Inflammatory macrophage treated with lipopolysaccharide for 4 hours (primary cell): ENCODE measurements around the gene MECR.

Experiments used
- DNase-seq: peaks from one replicate; pipeline ENCODE4 v3.0.0-alpha.2; 2020

Gene MECR

GRCh38 chr1:29230553-29231378 lies at the start of gene MECR:
Gene MECR, minus strand, starts transcription at chr1:29230934. Its CDS starts 28 bp downstream, at chr1:29230906.
- DNase-seq: peak; percentile 91

GRCh38 chr1:29279951-29280391 lies 49.2 kb upstream of the MECR start:
- DNase-seq: no peak

- DNase-seq: no peak
These were observed 48.7 kb upstream of the MECR start for GRCh38 chr1:29279406-29279805.

- DNase-seq: no peak
These were observed 47.4 kb upstream of the MECR start for GRCh38 chr1:29278124-29278523.

- no peak for DNase-seq
These were observed 44.7 kb upstream of the MECR start for GRCh38 chr1:29275435-29275834.

DNA sequence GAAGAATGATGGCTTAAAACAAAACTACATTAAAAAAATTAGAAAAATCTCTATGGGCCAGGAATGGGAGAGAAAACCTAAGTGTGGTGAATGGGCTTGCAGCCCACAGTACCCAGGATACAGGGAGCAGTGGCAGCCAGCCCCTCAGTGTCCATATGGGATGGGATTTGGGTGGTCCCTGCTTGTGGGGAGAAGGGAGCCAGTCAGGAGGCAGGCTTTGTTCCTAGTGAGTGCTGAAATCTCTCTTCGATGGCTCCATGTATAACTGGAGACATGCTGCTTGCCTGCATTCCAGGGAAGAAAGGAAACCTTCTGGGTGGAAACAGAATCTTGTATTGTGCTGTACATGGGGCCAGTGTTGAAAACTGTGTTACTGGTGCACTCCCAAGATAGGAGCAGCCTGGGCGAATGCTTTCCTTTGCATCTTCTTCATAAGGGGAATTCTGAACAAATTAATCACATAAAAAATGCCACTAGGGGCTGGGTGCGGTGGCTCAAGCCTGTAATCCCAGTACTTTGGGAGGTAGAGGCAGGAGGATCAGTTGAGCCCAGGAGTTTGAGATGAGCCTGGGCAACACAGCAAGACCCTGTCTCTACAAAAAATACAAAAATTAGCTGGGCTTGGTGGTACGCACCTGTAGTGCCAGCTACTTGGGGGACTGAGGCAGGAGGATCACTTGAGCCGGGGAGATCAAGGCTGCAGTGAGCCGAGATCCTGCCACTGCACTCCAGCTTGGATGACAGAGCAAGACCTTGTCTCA lies 41.6 kb upstream of the MECR start:
- no peak for DNase-seq

DNA sequence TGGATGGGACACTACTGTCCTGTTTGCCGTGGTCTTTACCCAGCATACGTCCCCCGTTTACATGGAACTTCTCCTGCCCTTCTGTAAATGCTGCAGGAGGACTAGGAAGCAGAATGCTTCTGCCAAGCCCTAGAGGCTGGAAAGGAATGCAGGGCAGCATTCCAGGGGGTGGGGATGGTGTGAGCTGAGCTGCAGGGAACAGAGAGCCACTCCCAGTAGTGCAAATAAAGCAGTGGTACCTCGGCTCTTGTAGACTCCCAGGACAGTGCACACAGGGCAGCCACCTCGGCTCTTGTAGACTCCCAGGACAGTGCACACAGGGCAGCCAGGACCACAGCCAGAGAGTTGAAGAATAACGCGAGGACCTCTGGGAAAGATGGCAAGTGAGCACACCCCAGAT lies 41.0 kb upstream of the MECR start:
- DNase-seq: no peak

DNA sequence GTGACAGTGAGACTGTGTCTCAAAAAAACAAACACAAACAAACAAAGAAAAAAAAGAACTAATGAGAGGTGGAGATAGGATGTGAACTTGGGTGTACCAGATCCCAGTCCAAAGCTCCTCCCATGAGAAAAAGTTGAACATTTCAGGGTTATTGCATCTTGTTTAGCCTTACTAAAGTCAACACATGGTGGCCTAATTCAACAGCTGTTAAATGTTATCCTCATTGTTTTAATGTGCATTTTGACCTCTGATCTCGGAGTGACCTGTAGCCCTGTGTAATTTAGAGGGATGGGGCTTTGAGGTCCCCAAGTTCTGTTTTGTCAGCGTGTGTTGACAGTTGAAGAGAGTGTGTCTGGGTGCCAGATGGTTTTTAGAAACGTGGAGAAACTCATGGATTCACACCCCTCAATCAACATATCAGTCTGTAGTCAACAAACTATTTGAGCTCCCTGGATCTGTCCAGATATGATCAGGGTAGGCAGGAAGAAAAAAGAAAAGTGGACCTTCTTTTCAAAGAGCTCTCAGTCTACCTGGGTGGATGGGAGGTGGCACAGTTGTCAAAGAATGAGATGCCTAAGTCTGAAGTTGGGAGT lies 40.3 kb upstream of the MECR start:
- DNase-seq: no peak

DNA sequence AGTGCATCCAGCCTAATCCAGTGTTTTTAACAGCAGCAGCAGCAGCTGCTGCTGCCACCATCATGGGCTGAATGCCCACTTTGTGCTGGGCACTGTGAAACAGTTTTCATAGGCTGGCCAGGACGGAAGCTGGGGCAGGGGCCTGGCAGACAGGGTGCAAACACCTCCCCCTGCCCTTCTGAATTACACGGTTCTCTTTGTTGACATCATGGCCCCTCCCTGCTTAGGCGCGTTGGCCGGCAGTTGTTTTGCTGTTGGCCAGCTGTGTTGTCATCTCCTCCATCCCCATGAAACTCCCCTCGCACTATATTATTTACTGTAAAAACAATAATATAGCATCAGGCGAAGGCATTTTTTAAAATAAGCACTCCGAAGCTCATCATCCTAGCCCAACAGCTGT lies 38.6 kb upstream of the MECR start:
- DNase-seq: no peak

GRCh38 chr1:29267321-29268070 lies 36.8 kb upstream of the MECR start:
- DNase-seq: no peak

DNA sequence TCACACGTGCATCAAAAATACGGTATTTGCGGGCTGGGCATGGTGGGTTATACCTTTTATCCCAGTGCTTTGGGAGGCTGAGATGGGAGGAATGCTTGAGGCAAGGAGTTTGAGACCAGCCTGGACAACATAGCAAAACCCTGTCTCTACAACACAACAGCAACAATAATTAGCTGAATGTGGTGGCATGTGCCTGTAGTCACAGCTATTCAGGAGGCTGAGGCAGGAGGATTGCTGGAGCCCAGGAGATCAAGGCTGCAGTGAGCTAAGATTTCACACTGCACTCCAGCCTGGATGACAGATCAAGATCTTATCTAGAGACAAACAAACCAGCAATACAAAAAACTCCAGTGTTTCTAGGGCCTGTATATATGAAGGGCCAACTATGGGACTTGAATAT lies 36.2 kb upstream of the MECR start:
- DNase-seq: no peak

- DNase-seq: no peak
These were observed 34.1 kb upstream of the MECR start for GRCh38 chr1:29264773-29265389.

- no peak for DNase-seq
These were observed 29.8 kb upstream of the MECR start for GRCh38 chr1:29260531-29260930.

DNA sequence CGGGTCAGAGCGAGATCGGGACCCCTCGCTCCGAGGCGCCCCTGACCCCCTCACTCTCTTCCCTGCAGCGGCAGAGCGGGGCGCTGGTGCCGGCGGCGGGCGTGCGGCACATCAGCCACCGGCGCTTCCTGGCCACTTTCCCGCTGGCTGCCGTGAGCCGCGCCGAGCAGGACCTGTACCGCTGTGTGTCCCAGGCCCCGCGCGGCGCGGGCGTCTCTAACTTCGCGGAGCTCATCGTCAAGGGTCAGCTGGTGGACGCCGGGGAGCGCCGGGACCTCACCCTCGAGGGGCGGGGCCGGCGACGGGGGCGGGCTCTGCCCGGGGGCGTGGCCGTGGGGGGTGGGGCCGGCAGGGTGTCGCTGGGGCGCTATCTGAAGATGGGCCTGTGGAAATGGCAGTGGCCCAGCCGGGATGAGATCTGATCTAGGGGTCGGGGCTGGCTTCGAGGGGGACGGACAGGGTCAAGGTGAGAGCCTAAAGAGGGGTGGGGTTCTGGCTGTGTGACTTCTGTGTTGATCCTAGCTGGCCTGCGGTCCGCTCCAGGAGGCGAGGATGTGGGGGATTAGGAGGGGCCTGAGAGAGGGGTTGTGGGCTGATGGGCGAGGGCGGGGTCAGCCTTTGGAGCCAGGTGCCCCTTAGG lies 29.2 kb upstream of the MECR start:
- peak; percentile 38 for DNase-seq

DNA sequence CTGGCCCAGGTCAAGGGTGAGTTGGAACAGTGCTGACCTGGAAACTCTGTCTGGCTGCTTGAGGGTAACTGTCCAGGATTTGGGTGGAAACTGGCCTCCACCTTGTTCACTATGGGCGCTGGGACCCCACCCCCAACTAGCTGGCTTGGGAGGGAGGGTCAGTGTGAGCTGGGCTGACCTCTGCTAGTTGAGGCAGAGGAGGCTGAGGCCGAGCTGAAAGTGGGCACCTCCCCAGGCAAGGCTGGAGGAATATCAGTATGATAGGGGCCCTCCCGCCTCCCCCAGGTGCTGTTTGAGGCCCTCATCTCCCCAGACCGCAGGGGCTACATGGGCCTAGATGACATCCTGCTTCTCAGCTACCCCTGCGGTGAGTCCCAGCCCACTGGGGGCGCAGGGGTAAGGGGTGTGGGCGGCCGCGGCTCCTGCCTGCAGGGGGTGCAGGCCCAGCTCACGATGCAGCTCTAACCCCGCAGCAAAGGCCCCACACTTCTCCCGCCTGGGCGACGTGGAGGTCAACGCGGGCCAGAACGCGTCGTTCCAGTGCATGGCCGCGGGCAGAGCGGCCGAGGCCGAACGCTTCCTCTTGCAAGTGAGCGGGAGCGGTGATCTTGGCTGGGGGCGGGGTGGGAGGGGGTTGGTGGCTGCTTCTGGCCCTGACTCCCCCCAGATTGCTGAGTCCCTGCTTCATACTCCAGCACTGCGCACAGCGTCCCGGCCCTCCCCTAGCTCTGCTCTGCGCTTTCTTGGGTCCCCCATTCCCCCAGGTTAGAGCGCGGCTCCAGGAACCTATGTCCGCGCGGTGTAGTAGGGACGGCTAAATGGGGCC lies 28.5 kb upstream of the MECR start:
- no peak for DNase-seq

DNA sequence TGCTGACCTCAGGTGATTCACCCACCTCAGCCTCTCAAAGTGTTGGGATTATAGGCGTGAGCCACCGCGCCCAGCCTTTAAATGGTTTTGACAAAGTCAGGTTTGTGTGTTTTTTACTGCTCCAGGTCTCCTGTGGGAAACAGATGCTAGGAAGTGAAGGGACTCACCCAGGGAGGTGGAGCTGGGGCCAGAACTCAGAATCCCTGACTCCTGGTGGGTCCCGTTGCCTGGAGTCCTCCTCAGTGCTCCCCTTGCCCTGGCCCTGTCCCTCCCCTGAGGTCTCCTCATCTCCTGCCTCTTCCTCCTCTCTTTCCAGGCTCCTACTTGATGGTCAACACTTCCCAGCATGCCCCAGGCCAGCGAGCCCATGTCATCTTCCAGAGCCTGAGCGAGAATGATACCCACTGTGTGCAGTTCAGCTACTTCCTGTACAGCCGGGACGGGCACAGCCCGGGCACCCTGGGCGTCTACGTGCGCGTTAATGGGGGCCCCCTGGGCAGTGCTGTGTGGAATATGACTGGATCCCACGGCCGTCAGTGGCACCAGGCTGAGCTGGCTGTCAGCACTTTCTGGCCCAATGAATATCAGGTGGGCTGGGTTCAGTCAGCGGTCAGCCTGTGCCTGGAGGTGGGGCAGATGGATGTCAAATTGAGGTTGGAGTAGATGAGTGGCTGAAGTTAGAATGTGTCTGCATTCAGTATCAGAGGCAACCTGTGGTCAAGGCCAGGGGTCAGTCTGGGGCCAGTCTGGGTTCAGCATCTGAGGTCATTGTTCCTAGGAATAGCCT lies 27.6 kb upstream of the MECR start:
- no peak for DNase-seq

DNA sequence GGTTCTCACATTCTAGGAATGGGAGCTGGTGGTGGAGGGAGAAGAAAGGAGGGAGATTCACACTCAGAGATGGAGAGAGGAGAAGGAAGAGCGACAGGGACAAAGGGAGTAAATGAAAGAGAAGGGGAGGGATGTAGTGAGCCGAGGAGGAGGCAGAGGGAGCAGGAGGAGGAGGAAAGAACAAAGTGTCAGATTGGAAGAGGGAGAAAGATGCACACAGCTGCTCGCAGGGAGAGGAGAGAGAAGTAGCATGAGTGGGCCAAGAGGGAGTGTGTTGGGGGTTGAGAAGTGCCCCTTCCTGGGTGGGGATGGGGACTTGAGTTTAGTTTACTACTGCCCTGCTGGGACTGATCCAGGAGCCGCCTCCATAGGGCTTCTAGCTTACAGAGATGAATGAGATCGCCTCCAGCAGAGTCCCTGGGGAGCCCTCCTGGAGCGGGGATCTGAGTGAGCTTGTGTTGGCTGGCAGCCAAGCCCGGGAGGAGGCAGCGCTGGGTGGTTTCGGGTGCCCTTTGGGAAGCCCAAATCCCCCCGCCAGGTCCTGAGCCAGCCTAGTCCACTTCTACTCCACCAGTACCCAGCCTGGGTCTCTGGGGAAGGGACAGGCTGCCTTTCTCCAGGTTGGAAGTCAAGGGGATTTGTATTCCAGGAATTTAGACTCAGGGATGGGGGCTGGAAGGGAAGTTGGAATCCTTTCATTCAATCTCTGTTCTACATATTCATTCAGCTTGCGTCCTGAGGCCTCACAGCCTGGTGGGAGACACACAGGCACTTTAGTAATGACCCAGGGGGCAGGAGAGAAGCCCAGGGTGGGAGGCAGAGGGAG lies 26.5 kb upstream of the MECR start:
- DNase-seq: no peak

DNA sequence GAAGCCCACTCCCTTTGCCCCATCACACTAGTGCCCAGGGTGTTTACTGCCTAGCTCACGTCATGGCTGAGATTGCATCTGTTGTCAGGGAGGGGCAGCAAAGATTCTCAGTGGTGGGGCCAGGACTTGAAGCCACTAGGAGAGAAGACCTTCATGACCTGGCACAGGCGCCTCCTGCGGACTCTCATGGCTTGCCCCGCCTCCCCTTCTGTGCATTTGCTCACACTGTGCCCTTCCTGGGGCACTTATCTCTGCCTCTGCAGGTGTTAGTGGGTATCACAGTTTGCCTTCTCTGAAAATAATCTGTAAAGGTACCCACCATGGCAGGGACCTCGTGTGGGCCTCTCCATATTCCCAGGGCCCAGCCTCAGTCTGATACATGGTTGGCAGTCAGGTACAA lies 25.7 kb upstream of the MECR start:
- no peak for DNase-seq

GRCh38 chr1:29255134-29255666 lies 24.5 kb upstream of the MECR start:
- DNase-seq: no peak
